ENCODE measurements around the gene TRUB2. TPM values are rescaled to one million over a fixed set of nuclear protein-coding genes. Genes with fewer than 3 reads are reported as not detected.

TRUB2 gene
- total and polyA plus RNA-seq, 2 of the 8 experiments (the other 6 are each of a cell fraction or from before 2014, with no cell fraction given): 20.7 to 37.8 TPM

DNA sequence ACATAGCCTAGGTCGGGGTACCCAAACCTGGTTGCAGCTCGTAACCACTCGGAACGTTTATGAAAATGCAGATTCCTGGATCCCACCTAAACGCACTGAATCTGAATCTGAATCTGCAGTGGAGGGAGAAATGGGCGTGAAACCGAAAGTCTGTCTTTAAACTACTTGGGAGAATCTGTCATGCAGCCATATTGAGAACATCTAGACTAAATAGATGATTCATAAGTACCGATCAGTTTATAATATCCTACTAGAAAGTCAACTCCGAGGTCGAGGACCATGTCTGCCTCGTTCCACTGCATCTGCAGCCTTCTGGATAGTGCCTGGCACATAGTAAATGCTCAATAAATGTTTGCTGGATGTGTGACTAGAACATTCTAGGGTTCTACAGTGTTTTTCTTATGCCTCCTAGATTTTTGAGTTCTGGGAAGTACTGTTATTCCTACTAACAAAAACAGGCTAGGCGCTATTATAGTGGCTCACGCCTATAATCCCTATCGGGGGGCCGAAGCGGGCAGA lies 1.0 kb upstream of the TRUB2 start (continued):
- TF ChIP-seq, protein P1, sequence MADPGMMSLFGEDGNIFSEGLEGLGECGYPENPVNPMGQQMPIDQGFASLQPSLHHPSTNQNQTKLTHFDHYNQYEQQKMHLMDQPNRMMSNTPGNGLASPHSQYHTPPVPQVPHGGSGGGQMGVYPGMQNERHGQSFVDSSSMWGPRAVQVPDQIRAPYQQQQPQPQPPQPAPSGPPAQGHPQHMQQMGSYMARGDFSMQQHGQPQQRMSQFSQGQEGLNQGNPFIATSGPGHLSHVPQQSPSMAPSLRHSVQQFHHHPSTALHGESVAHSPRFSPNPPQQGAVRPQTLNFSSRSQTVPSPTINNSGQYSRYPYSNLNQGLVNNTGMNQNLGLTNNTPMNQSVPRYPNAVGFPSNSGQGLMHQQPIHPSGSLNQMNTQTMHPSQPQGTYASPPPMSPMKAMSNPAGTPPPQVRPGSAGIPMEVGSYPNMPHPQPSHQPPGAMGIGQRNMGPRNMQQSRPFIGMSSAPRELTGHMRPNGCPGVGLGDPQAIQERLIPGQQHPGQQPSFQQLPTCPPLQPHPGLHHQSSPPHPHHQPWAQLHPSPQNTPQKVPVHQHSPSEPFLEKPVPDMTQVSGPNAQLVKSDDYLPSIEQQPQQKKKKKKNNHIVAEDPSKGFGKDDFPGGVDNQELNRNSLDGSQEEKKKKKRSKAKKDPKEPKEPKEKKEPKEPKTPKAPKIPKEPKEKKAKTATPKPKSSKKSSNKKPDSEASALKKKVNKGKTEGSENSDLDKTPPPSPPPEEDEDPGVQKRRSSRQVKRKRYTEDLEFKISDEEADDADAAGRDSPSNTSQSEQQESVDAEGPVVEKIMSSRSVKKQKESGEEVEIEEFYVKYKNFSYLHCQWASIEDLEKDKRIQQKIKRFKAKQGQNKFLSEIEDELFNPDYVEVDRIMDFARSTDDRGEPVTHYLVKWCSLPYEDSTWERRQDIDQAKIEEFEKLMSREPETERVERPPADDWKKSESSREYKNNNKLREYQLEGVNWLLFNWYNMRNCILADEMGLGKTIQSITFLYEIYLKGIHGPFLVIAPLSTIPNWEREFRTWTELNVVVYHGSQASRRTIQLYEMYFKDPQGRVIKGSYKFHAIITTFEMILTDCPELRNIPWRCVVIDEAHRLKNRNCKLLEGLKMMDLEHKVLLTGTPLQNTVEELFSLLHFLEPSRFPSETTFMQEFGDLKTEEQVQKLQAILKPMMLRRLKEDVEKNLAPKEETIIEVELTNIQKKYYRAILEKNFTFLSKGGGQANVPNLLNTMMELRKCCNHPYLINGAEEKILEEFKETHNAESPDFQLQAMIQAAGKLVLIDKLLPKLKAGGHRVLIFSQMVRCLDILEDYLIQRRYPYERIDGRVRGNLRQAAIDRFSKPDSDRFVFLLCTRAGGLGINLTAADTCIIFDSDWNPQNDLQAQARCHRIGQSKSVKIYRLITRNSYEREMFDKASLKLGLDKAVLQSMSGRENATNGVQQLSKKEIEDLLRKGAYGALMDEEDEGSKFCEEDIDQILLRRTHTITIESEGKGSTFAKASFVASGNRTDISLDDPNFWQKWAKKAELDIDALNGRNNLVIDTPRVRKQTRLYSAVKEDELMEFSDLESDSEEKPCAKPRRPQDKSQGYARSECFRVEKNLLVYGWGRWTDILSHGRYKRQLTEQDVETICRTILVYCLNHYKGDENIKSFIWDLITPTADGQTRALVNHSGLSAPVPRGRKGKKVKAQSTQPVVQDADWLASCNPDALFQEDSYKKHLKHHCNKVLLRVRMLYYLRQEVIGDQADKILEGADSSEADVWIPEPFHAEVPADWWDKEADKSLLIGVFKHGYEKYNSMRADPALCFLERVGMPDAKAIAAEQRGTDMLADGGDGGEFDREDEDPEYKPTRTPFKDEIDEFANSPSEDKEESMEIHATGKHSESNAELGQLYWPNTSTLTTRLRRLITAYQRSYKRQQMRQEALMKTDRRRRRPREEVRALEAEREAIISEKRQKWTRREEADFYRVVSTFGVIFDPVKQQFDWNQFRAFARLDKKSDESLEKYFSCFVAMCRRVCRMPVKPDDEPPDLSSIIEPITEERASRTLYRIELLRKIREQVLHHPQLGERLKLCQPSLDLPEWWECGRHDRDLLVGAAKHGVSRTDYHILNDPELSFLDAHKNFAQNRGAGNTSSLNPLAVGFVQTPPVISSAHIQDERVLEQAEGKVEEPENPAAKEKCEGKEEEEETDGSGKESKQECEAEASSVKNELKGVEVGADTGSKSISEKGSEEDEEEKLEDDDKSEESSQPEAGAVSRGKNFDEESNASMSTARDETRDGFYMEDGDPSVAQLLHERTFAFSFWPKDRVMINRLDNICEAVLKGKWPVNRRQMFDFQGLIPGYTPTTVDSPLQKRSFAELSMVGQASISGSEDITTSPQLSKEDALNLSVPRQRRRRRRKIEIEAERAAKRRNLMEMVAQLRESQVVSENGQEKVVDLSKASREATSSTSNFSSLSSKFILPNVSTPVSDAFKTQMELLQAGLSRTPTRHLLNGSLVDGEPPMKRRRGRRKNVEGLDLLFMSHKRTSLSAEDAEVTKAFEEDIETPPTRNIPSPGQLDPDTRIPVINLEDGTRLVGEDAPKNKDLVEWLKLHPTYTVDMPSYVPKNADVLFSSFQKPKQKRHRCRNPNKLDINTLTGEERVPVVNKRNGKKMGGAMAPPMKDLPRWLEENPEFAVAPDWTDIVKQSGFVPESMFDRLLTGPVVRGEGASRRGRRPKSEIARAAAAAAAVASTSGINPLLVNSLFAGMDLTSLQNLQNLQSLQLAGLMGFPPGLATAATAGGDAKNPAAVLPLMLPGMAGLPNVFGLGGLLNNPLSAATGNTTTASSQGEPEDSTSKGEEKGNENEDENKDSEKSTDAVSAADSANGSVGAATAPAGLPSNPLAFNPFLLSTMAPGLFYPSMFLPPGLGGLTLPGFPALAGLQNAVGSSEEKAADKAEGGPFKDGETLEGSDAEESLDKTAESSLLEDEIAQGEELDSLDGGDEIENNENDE (IDR thresholded peaks at IDR 0.05; ENCODE audit: insufficient replicate concordance, low read length): no peak
- TF ChIP-seq EP300 (IDR thresholded peaks at IDR 0.05; ENCODE audit: borderline replicate concordance in 1 of 2, low read depth in 2 of 2, low read length in 2 of 2) (no peak), NRF1 (IDR thresholded peaks at IDR 0.05; ENCODE audit: low read depth, low read length) (no peak), KDM1A (IDR thresholded peaks at IDR 0.05; ENCODE audit: borderline replicate concordance, low read length) (no peak), BRCA1 (IDR thresholded peaks at IDR 0.05; ENCODE audit: low read depth, low read length) (no peak), FOSL1 (IDR thresholded peaks at IDR 0.05; ENCODE audit: insufficient read depth, low read depth, low read length) (no peak), BACH1 (IDR thresholded peaks at IDR 0.05; ENCODE audit: low read length) (no peak), RBBP5 (IDR thresholded peaks at IDR 0.05; ENCODE audit: borderline replicate concordance, low read depth, low read length) (no peak), KDM5A (IDR thresholded peaks at IDR 0.05; ENCODE audit: low read length) (no peak), YY1 (IDR thresholded peaks at IDR 0.05; ENCODE audit: low read depth, low read length) (no peak)
- TF ChIP-seq, protein P2, sequence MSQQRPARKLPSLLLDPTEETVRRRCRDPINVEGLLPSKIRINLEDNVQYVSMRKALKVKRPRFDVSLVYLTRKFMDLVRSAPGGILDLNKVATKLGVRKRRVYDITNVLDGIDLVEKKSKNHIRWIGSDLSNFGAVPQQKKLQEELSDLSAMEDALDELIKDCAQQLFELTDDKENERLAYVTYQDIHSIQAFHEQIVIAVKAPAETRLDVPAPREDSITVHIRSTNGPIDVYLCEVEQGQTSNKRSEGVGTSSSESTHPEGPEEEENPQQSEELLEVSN (IDR thresholded peaks at IDR 0.05): no peak
